NCI-H82 treated with DMSO at 0.1 percent for 48 hours (cell line): ENCODE measurements around the gene TUBA4A.
"Not testable (repeated sequence)": the region's sequence is repeated elsewhere in the genome, so short reads cannot be mapped to it uniquely, and the experiment has no call there.

Source experiments
- DNase-seq: peaks from one replicate; lab custom pipeline; 2025; ENCODE audit not compliant: unreplicated experiment; lab: John Stamatoyannopoulos, UW

The TUBA4A gene

DNA sequence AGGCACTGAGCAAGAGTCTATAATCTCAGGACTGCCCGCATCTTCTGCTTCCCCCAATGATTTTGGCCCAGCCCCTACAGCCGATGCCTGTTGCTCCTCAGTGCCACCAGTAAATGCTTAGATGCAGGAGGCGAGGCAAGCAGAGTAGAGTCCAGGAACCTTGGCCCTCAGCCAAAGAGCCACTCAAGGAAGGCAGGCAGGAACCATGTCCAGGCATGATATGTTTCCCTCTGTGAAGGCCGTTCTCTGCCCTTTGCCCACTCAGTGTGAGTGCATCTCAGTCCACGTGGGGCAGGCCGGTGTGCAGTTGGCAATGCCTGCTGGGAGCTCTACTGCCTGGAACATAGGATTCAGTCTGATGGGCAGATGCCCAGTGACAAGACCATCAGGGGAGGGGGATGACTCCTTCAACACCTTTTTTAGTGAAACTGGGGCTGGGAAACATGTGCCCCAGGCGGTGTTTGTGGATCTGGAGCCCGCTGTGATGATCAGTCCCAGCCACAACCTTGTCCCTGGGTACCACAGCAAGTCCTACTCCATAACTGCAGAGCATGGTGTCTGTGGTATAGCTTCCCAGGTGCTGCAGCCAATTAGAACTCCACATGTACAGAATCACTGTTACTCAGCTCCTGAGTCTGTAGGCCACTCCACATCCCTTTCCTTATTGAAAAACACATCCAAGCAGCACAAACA, 15.8 kb upstream of the TUBA4A start:
- no peak for DNase-seq

DNA sequence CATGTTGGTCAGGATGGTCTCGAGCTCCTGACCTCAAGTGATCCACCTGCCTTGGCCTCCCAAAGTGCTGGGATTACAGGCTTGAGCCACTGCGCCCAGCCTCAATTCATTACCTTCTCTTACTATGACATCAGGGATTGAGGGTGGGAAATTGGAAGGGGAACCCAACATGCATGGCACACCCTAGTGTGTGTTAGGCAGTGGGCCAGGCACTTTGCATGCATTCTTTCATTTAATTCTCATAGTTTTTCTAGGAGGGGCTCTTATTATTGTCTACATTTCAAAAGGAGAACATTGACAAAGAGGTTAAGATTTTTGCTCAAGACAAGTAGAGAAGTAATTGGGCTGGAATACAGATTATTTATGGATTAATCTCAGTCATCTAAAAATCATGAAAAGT, 14.6 kb upstream of the TUBA4A start:
- no peak for DNase-seq

DNA sequence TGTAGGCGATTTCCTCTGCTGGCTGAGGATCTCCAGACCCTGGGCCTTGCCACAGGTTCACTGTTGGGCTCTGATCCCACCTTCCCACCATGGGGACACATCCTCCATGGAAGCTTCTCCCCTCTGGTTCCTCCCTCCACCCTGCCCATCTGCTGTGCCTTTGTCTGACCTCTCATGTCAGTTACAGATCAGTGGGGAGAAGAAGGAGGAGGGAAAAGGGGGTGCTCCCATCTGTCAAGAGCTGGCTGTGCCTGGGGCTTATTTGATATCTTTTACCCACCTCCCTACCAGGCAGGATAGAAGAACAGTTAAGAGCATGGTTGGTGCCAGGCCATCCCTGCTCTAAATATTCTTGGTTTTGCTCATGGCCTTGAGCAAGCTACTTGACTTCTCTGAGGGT, 13.2 kb upstream of the TUBA4A start:
- DNase-seq = no peak

DNA sequence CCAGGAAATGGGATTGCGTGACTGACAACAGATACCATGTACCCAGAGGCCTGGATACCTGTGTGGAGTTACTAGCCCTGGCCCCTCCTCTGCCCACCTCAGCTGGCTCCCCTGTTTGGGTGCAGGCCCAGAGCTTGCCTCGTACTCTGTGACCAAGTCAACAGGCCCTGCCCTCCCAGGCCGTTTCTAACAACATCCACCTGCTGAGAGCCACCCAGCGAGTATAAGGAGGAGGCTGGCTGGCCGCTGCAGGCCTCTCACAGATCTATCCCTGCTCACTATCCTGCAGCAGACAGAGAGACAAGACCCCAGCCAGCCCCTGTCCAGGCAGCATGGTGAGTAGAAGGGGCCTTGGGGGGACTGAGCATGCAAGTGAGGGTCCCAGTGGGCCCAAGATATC, 12.5 kb upstream of the TUBA4A start:
- no peak for DNase-seq

DNA sequence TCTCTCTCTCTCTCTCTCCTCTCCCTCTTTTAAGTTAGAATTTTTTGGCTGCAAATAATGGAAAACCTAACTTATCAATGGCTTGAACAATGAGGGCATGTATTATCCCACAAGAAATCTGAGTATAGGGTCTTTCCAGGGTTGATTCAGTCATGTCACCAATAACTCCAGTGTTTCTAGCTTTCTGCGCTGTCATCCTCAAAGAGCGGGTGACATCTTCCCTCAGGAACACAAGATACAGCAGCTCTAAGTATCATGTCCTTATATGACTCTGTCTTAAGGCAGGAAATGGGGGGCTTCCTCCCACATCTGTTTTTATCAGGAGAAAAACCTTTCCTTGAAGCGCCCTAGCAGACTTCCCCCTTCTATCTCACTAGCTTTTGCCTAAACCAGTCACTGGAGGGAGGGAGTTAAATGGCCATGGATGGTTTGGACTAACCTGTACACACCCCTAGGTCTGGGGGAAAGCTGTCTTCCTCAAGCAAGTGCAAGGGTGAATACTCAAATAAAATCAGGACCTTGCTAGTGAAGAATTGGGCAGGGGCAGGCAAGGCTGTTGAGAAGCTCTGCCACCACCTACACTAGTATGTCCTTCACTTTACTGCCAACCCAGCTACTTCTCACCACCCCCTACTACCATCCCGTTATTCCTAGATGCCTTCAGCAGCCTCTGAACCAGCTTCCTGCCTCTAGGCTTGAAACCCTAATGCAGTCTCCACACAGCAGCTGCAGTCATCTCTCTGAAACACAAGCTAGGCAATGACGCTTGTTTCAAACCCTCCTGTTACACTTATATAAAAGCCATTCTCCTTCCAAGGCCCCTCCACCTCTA, 7.5 kb upstream of the TUBA4A start:
- DNase-seq = no peak

DNA sequence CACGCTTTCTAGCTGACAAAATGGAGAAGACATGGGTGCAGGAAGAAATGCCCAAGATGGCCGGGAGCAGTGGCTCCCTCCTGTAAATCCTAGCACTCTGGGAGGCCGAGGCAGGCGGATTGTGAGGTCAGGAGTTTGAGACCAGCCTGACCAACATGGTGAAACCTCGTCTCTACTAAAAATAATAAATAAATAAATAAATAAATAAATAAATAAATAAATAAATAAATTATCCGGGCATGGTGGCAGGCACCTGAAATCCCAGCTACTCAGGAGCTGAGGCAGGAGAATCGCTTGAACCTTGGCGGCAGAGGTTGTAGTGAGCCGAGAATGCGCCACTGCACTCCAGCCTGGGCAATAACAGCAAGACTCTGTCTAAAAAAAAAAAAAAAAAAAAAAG, 5.2 kb upstream of the TUBA4A start:
- DNase-seq = not testable (repeated sequence)

DNA sequence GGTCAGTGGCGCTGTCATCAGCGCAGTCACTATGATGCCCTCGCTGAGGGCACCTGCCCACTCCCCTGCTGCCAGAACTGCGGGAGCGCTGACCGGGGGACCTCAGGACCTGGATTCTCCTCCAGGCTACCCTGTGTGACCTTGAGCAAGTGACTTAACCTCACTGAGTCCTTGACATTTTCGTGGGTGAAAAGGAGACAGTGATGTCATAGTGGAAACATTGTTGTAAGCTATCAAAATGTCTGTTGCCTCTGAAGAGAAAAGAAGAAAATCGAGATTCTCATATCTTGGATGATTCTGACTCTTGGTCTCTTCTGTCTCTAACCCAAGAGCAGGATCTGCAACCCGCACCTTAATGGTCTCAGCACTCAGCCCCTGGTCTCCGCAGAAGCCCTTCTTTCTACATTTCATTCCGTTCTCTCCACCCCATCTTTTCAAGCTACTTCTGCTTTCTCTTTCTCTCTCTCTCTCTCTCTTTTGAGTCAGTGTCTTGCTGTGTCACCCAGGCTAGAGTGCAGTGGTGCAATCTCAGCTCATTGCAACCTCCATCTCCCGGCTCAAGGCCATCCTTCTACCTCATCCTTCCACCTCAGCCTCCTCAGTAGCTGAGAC, 978 bp upstream of the TUBA4A start:
- no peak for DNase-seq

DNA sequence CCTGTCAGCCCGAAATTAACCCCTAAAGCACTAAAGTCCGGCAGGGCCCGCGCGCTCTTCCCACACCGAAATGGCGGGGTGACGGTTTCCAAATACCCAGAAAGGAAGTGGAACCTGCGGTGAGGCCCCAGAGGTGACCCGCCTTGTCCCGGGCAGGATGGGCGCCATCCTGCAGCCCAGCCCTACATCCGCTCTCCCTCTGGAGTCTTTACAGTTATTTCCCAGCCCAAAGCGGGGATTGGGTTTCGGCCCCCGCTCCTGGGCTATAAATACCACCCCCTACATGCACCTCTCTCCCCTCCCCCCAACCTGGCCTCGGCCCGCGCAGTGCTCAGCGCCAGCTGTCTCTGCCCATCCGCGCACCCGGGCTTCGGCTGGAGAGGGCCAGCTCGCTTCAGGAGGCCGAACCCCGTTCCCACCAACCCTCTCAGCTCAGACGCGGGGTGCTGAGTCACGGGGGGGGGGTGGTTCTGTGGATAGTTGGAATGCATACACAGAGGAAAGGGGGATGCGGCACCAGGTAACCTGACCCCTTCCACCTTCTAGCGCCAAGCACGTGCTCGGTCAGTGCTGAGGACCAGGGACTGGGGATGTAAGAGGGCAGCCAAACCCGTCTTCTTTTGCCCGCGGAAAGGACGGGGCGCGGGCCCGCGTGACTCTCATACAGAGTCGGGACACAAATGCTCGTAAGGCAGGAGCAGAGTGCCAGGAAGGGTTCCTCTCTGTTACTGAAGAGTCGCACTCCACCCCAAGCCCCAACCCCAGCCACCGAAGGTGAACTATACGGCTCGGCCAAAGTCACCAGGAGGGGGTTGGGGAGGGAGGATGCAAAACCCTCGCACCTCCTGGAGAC, 592 bp downstream of the TUBA4A start, which contains the start of gene TUBA4B:
Gene TUBA4B (plus strand): TSS at position 344 of the 853 bp plus-strand sequence. CDS start 165 bp downstream, at position 509.
- DNase-seq = peak; percentile 39

DNA sequence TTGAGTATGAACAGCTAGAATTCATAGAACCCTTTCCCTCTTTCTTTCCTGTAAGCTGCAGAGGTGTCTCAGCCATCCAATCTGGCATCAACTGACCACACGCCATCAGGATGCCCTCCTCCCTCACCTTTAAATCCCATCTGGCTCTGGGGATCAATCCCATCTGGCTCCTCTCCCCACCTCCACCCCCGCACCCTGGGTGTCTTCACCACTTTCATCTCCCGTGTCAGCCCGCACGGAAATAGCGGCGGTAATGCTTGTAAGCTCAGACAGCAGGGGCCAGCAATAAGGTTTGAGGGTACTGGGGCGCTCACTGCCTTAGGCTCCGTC, 1.2 kb downstream of the TUBA4A start:
- peak; percentile 20 for DNase-seq

DNA sequence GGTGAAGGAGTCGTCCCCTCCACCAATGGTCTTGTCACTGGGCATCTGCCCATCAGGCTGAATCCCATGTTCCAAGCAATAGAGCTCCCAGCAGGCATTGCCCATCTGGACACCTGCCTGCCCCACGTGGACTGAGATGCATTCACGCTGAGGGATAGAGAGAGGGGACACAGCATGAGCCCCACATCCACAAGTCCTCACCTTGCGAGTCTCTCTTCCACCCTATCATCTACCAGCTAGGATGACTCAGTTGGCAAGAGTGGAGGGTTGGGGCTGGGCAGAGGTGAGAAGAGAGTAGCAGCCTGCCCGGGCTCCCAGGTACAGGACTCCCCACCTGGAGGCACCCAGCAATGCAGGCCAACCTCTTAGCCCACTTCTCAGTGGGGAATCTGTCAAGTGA, 1.6 kb downstream of the TUBA4A start:
- DNase-seq = no peak

DNA sequence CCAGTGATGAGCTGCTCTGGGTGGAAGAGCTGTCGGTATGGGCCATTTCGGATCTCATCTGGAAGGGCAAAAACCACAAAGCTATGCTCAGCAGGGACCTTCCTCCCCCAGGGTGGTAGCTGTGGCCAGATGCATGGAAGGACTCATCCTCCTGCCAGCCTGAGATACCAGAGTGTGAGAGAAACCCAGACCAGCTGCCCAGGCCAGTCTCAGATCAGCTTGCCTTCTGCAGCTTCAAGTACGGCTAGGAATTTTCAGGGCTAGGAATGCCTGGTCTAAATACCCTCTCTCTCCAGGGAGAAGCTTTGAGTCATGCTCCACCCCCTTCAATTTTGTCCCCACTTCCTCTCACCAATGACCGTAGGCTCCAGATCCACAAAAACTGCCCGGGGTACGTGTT, 2.1 kb downstream of the TUBA4A start:
- no peak for DNase-seq

DNA sequence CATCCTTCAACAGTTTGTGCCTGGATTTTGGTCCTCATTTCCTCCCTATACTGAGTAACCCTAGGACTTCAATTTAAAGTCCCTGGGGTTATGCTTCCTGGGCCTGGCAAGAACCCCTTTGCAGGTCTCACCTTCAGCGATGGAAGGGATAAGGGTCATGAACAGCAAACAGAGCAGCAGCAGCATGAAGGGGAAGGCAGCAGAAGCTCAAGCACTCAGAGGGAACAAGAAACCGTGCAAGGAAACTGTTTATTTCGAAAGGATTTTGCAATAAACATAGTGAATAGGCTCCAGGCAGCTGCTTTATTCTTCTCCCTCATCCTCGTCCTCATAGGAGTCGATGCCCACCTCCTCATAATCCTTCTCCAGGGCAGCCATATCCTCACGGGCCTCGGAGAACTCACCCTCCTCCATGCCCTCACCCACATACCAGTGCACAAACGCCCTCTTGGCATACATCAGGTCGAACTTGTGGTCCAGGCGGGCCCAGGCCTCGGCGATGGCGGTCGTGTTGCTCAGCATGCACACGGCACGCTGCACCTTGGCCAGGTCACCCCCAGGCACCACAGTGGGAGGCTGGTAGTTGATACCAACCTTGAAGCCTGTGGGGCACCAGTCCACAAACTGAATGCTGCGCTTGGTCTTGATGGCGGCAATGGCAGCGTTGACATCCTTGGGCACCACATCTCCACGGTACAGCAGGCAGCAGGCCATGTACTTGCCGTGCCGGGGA, 3.5 kb downstream of the TUBA4A start:
- no peak for DNase-seq

DNA sequence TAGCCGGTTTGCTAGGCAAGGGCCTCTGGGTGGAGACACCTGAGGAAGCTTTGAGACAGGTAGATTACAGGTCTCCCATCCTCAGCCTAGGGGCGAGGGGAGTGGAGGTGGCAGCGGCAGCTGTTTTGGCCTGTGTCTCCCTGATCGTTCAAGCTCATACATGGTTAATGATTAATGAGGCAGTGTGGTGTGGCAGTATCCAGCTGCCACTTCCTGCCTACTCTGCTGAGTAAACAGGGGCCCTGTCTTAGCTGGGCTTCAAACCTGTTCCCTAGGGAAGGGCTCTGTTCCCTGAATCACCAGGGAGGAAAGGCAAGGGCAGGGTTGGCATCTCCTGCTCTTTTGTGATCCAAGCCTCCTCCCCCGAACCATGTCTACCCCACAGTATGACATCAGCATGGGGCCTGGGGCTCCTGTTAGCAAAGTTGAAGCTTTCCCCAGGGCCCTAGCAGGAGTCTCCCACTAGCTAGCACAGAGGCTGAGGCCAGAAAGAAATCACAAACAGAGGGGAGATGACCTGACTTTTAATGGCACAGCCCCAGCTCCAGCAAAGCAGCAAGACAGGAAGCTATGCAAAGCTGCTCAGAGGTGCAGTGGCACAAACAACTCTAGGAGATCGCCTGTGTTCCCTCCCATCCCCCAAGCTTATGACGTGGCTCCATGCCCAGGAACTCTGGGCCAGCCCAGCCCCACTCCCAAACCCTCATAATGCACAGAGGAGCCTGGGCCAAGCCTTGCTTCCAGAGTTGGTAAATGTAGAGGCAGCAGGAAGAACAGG, 4.3 kb downstream of the TUBA4A start:
- DNase-seq = peak; percentile 27

DNA sequence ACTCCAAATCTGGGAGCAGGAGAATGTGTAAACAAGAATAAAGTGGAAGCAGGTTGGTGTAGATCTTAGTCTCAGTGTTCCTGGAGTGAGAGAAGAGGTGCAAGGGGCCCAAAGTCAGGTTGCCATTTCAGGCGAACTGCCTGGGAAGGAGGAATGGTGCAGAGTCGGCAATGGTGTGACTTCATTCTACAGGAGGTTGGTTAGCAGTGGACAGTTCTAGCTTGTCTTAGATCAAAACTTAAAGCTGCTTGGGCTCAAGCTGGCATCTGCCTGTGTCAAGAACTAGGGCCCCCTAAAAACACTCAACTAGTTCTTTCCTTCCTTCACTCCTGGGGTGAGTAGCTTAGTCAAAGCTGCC, 4.9 kb downstream of the TUBA4A start:
- no peak for DNase-seq

DNA sequence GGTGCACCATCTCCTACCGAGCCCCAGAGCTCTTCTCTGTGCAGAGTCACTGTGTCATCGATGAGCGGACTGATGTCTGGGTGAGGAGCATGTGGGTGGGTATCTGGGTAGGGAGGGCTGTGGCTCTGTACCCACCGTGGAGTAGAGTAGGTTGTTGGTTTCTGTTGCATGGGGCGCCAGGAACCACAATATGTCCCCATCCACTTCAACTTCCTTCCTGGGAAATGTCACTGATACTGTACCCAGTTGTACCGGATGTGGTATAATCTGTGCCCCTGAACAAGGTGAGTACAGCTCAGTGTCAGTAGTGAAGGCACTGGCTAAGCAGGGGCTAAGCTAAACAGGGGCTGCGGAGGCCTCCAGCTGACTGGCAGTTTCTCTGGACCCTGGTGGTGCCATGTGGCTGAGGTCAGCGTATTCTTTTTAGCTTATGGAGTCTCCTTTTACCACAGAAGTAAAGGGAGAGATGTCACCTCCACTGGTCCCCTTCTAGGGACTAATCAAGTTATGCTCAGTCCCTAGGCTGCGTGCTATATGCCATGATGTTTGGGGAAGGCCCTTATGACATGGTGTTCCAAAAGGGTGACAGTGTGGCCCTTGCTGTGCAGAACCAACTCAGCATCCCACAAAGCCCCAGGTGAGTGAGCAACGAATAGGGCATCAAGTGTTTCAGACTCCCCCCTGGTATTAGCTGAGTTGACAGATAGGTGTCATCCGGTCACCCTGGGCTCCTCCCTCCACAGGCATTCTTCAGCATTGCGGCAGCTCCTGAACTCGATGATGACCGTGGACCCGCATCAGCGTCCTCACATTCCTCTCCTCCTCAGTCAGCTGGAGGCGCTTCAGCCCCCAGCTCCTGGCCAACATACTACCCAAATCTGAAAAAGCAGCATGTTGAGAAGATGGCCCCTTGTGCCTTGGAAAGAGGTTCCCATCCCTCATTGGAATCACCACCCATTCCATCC, 5.8 kb downstream of the TUBA4A start:
- no peak for DNase-seq

DNA sequence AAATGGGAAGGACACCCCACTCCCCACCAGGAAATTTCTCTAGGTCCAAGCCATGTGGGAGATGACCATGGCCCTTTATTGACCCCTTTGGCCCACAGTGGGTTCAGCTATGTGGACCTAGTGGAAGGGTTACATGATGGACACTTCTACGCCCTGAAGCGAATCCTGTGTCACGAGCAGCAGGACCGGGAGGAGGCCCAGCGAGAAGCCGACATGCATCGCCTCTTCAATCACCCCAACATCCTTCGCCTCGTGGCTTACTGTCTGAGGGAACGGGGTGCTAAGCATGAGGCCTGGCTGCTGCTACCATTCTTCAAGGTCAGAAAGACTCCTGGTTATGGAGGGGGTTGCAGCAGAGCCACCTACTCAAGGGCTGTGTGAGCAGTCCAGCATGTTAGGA, 7.2 kb downstream of the TUBA4A start:
- DNase-seq = no peak

DNA sequence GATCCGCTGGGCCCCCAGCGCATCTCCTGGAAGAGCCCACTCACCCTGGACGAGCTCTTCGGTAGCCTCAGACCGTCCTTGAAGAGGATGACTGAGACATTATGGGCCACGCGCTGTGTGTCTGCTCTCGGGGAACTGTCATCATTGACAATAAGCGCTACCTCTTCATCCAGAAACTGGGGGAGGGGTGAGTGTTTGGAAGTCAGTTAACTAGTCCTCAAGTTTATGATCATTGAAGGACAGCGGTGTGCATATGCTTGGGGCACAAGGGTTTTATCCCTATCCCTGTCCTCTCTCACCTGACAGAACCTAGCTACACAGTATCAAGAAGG, 7.9 kb downstream of the TUBA4A start:
- DNase-seq = no peak

DNA sequence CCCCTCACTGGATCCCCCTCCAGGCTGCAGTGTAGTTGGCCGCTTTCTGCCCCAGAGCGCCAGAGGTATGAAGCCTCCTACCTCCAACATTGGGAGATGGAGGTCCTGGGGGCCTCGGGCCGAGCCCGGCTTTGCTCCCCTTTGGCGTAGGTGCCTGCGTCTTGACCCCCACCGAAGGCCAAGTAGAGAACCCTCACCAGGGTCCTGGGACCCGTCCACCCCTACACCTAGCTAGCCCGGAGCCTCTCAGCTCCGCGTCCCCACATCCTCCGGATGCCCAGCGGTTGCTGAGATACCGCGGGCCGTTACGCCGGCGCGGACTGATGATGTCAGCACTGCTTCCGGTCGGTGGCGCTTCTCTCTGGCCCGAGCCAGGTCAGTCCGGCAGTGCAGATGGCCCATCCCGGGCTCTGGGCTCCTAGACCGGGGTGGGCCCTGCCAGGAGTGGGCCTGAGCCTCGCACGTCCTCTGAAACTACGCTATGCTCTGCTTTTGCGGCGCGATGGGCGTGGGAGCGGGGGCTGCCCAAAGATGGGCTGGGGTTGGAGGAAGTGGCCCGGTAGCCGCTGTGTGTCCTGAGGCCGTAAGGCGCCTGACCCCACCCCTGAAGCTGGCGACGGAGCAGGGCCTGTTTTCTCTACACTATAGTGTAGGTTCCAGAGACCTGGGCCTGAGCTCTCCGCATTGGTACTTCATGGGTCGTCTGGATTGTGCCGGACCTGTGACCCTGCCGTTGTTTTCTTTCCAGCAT, 8.4 kb downstream of the TUBA4A start, which contains the start of the genes GLB1L and STK16:
Gene GLB1L (minus strand): TSS at position 297 of the 751 bp plus-strand sequence. CDS start 1,871 bp downstream, outside the sequence.
Gene STK16 (plus strand): TSS at position 332 of the 751 bp plus-strand sequence. CDS start 521 bp downstream, outside the sequence.
- peak; percentile 27 for DNase-seq
